H9 (cell line): Measurements from ENCODE around the gene TTC28. TPM values are rescaled to one million over a fixed set of nuclear protein-coding genes. Genes with fewer than 3 reads are reported as not detected.

ENCODE experiments used
- DNase-seq: peaks from one replicate; pipeline ENCODE4 v3.0.0-alpha.2; 2017
- H2AFZ ChIP-seq: one replicate; pipeline ENCODE4 v1.6.1; 2013; ENCODE audit warnings: mild to moderate bottlenecking, low read length, control low read depth, moderate library complexity
- H2AK5ac ChIP-seq: 2 replicates; pipeline ENCODE4 v1.6.1; 2013; ENCODE audit warnings: low read length, control low read depth, mixed read lengths; ENCODE audit not compliant: insufficient read length
- H2BK120ac ChIP-seq: one replicate; pipeline ENCODE4 v1.6.1; 2013; ENCODE audit warnings: low read depth, mild to moderate bottlenecking, low read length, control low read depth, inconsistent platforms; ENCODE audit not compliant: poor library complexity, severe bottlenecking
- H2BK12ac ChIP-seq: 2 replicates; pipeline ENCODE4 v1.6.1; 2013; ENCODE audit warnings: low read length, control low read depth, mixed read lengths, low read depth; ENCODE audit not compliant: insufficient read length
- H2BK15ac ChIP-seq: 2 replicates; pipeline ENCODE4 v1.6.1; 2013; ENCODE audit warnings: low read depth, low read length, control low read depth
- H2BK20ac ChIP-seq: one replicate; pipeline ENCODE4 v1.6.1; 2013; ENCODE audit warnings: low read depth, mild to moderate bottlenecking, low read length, control low read depth, inconsistent platforms; ENCODE audit not compliant: poor library complexity, severe bottlenecking
- H2BK5ac ChIP-seq: 2 replicates; pipeline ENCODE4 v1.6.1; 2013; ENCODE audit warnings: low read length, control low read depth, mixed read lengths; ENCODE audit not compliant: insufficient read length
- H3K14ac ChIP-seq: 2 replicates; pipeline ENCODE4 v1.6.1; 2013; ENCODE audit warnings: low read length, control low read depth; ENCODE audit not compliant: insufficient read depth
- H3K18ac ChIP-seq: 2 replicates; pipeline ENCODE4 v1.6.1; 2013; ENCODE audit warnings: low read depth, mild to moderate bottlenecking, mixed read lengths, low read length, control low read depth; ENCODE audit not compliant: insufficient read length
- H3K23ac ChIP-seq: 2 replicates; pipeline ENCODE4 v1.6.1; 2013; ENCODE audit warnings: low read length, control low read depth, mixed read lengths, low read depth; ENCODE audit not compliant: insufficient read length
- H3K23me2 ChIP-seq: 2 replicates; pipeline ENCODE4 v1.6.1; 2013; ENCODE audit warnings: low read depth, mild to moderate bottlenecking, mixed read lengths, low read length, control low read depth; ENCODE audit not compliant: insufficient read length, poor library complexity, severe bottlenecking
- H3K27ac ChIP-seq: 2 replicates; pipeline ENCODE4 v1.5.1; 2013; ENCODE audit warnings: low read length, control low read depth, mixed read lengths, low read depth; ENCODE audit not compliant: insufficient read length
- H3K27me3 ChIP-seq: 2 replicates; pipeline ENCODE4 v1.6.1; 2013; ENCODE audit warnings: low read length, control low read depth, inconsistent platforms; ENCODE audit not compliant: insufficient read depth
- H3K4ac ChIP-seq: 2 replicates; pipeline ENCODE4 v1.6.1; 2013; ENCODE audit warnings: low read depth, mild to moderate bottlenecking, control low read depth, inconsistent platforms, low read length, moderate library complexity
- H3K4me1 ChIP-seq: 2 replicates; pipeline ENCODE4 v1.6.1; 2013; ENCODE audit warnings: low read length, control low read depth, inconsistent platforms; ENCODE audit not compliant: insufficient read depth
- H3K4me2 ChIP-seq: 2 replicates; pipeline ENCODE4 v1.6.1; 2013; ENCODE audit warnings: low read length, control low read depth, mixed read lengths; ENCODE audit not compliant: insufficient read length, insufficient read depth
- H3K56ac ChIP-seq: 2 replicates; pipeline ENCODE4 v1.6.1; 2013; ENCODE audit warnings: low read depth, mild to moderate bottlenecking, mixed read lengths, low read length, control low read depth; ENCODE audit not compliant: insufficient read length
- H3K79me1 ChIP-seq: 2 replicates; pipeline ENCODE4 v1.6.1; 2013; ENCODE audit warnings: low read depth, mild to moderate bottlenecking, moderate library complexity, low read length, control low read depth, inconsistent platforms; ENCODE audit not compliant: insufficient read depth, poor library complexity, severe bottlenecking
- H3K79me2 ChIP-seq: 2 replicates; pipeline ENCODE4 v1.6.1; 2013; ENCODE audit warnings: low read length, control low read depth, inconsistent platforms; ENCODE audit not compliant: insufficient read depth
- H3K9ac ChIP-seq: 2 replicates; pipeline ENCODE4 v1.6.1; 2013; ENCODE audit warnings: low read length, control low read depth, mixed read lengths; ENCODE audit not compliant: insufficient read length; ENCODE audit errors: extremely low read depth
- H3K9me3 ChIP-seq: one replicate; pipeline ENCODE4 v1.6.1; 2013; ENCODE audit warnings: low read depth, low read length, inconsistent platforms; ENCODE audit not compliant: control insufficient read depth
- H3T11ph ChIP-seq: one replicate; pipeline ENCODE4 v1.6.1; 2013; ENCODE audit warnings: mild to moderate bottlenecking, low read length, control low read depth, inconsistent platforms
- H4K20me1 ChIP-seq: one replicate; pipeline ENCODE4 v1.6.1; 2013; ENCODE audit not compliant: control insufficient read depth, insufficient read length, insufficient read depth
- H4K5ac ChIP-seq: 2 replicates; pipeline ENCODE4 v1.6.1; 2013; ENCODE audit warnings: low read depth, mild to moderate bottlenecking, mixed read lengths, low read length, control low read depth; ENCODE audit not compliant: insufficient read length
- H4K8ac ChIP-seq: replicated peaks from 2 replicates; pipeline ENCODE4 v1.6.1; 2013; ENCODE audit warnings: low read length, control low read depth, mixed read lengths, low read depth; ENCODE audit not compliant: insufficient read length
- H4K91ac ChIP-seq: 2 replicates; pipeline ENCODE4 v1.6.1; 2013; ENCODE audit warnings: low read depth, mild to moderate bottlenecking, moderate library complexity, mixed read lengths, low read length, control low read depth; ENCODE audit not compliant: insufficient read length
- H3K27ac Mint-ChIP-seq, 3 experiments: 2 replicates in 2 of 3; 3 replicates in 1 of 3; pipeline ENCODE4 v1.8.0; 2020 to 2021; ENCODE audit warnings: mixed read lengths in 3 of 3, mild to moderate bottlenecking in 1 of 3, moderate library complexity in 1 of 3
- H3K27me3 Mint-ChIP-seq: 2 replicates; pipeline ENCODE4 v1.8.0; 2021; ENCODE audit warnings: low read depth, mild to moderate bottlenecking, moderate library complexity, mixed read lengths
- H3K36me3 Mint-ChIP-seq, 3 experiments: 2 replicates in 2 of 3; 3 replicates in 1 of 3; pipeline ENCODE4 v1.8.0; 2020 to 2021; ENCODE audit warnings: low read depth in 3 of 3, mixed read lengths in 3 of 3; ENCODE audit not compliant: insufficient read depth in 1 of 3
- H3K4me1 Mint-ChIP-seq, 2 experiments: 2 replicates each; pipeline ENCODE4 v1.8.0; 2020; ENCODE audit warnings: mixed read lengths in 2 of 2
- H3K4me3 Mint-ChIP-seq, 2 experiments: 2 replicates in 1 of 2; 3 replicates in 1 of 2; pipeline ENCODE4 v1.8.0; 2020 to 2021; ENCODE audit warnings: mild to moderate bottlenecking in 2 of 2, mixed read lengths in 2 of 2, moderate library complexity in 1 of 2
- H3K9me3 Mint-ChIP-seq, 2 experiments: 2 replicates in 1 of 2; 3 replicates in 1 of 2; pipeline ENCODE4 v1.8.0; 2020; ENCODE audit warnings: mild to moderate bottlenecking in 2 of 2, mixed read lengths in 2 of 2, moderate library complexity in 1 of 2
- CTCF ChIP-seq: fragments of 200-600 bp; sonication (generic); conservative IDR thresholded peaks from 3 replicates; pipeline ENCODE4 v1.8.0; 2021; ENCODE audit warnings: antibody characterized with exemption, mild to moderate bottlenecking
- WGBS: extraction: QIAGEN DNeasy Blood & Tissue Kit; methylation state at CpG from one replicate; pipeline ENCODE4 v1.1.7; 2013; ENCODE audit warnings: missing lambda C conversion rate, low lambda C conversion rate, mixed read lengths; ENCODE audit not compliant: insufficient read length; ENCODE audit errors: extremely low coverage; 5-methylcytosine and 5-hydroxymethylcytosine counted together
- total RNA-seq: library from RNA; stranded (reverse); gene quantifications from 2 replicates; pipeline ENCODE4 v1.2.1, GENCODE V29; 2021

TTC28 gene
- total RNA-seq, 1 experiment from 2014 or later = 13.6 TPM

- DNase-seq = no peak
- no peak overlapping the region for H3K4me2 ChIP-seq
- no peak overlapping the region for H3T11ph ChIP-seq
- no peaks in the 10 kb centered on the region; the same call in 1 of the 2 replicates for H3K4me1 ChIP-seq
- H3K4me3 Mint-ChIP-seq = no peak overlapping the region
- H2AK5ac ChIP-seq = no peak overlapping the region
- H2AFZ ChIP-seq = no peak overlapping the region
- no peak overlapping the region for H3K56ac ChIP-seq
- no peak overlapping the region for H3K14ac ChIP-seq
- no peak overlapping the region for H2BK5ac ChIP-seq
- H2BK12ac ChIP-seq = no peak overlapping the region
- no peaks in the 10 kb centered on the region for H4K20me1 ChIP-seq
- H3K27me3 ChIP-seq = no peaks in the 10 kb centered on the region
- H3K79me2 ChIP-seq = no peaks in the 10 kb centered on the region
- H3K4ac ChIP-seq = no peak overlapping the region
- H3K27me3 Mint-ChIP-seq = no peaks in the 10 kb centered on the region
- no peak overlapping the region for H4K91ac ChIP-seq
- no peak overlapping the region for H3K18ac ChIP-seq
- H4K8ac ChIP-seq = no peak overlapping the region
- no peaks in the 10 kb centered on the region for H3K23me2 ChIP-seq
- H2BK15ac ChIP-seq = no peak overlapping the region
- no peak overlapping the region for H4K5ac ChIP-seq
- no peak overlapping the region for H3K9ac ChIP-seq
- no peak overlapping the region for H2BK20ac ChIP-seq
- no peak overlapping the region for H3K27ac Mint-ChIP-seq
- TF ChIP-seq CTCF = no peak
- H3K9me3 Mint-ChIP-seq = no peaks in the 10 kb centered on the region
- H3K79me1 ChIP-seq = no peaks in the 10 kb centered on the region
- peaks cover 3 to 10% of the 10 kb centered on the region in 2 experiments for H3K4me1 Mint-ChIP-seq
- H3K23ac ChIP-seq = no peak overlapping the region
- WGBS = no CpG with 5 or more reads among the region's 1 CpG
- no peak overlapping the region for H2BK120ac ChIP-seq
- no peak overlapping the region for H3K27ac ChIP-seq
- no peaks in the 10 kb centered on the region for H3K36me3 Mint-ChIP-seq
- no peaks in the 10 kb centered on the region for H3K9me3 ChIP-seq
These were observed 195.0 kb downstream of the TTC28 start for GRCh38 chr22:28484662-28485061.
